ENCODE measurements around the gene SFMBT1.
"Not testable (repeated sequence)": the region's sequence is repeated elsewhere in the genome, so short reads cannot be mapped to it uniquely, and the experiment has no call there.

Gene SFMBT1

GRCh38 chr3:53035825-53036619 lies 9.9 kb downstream of the SFMBT1 start:
- DNase-seq (ENCODE audit: low read depth), result no peak

GRCh38 chr3:53035018-53035417 lies 10.9 kb downstream of the SFMBT1 start:
- not testable (repeated sequence) for DNase-seq (ENCODE audit: low read depth)

GRCh38 chr3:53034411-53034810 lies 11.5 kb downstream of the SFMBT1 start:
- not testable (repeated sequence) for DNase-seq (ENCODE audit: low read depth)

- DNase-seq (ENCODE audit: low read depth), result no peak
Measured at GRCh38 chr3:53032609-53033008, 13.3 kb downstream of the SFMBT1 start.

GRCh38 chr3:53030619-53031449 lies 15.0 kb downstream of the SFMBT1 start:
- DNase-seq (ENCODE audit: low read depth), result no peak

- DNase-seq (ENCODE audit: low read depth), result no peak
Measured at GRCh38 chr3:53028641-53029040, 17.2 kb downstream of the SFMBT1 start.

GRCh38 chr3:53027254-53027844 lies 18.5 kb downstream of the SFMBT1 start:
- DNase-seq (ENCODE audit: low read depth), result no peak

- no peak for DNase-seq (ENCODE audit: low read depth)
Measured at GRCh38 chr3:53026382-53027162, 19.3 kb downstream of the SFMBT1 start.

GRCh38 chr3:53024315-53024714 lies 21.6 kb downstream of the SFMBT1 start:
- DNase-seq (ENCODE audit: low read depth), result no peak

GRCh38 chr3:53023072-53023823 lies 22.6 kb downstream of the SFMBT1 start:
- no peak for DNase-seq (ENCODE audit: low read depth)

GRCh38 chr3:53022647-53023046 lies 23.2 kb downstream of the SFMBT1 start:
- no peak for DNase-seq (ENCODE audit: low read depth)

- DNase-seq (ENCODE audit: low read depth), result peak; percentile 7
Measured at GRCh38 chr3:53016236-53016635, 29.6 kb downstream of the SFMBT1 start.

- DNase-seq (ENCODE audit: low read depth), result no peak
Measured at GRCh38 chr3:53011324-53011723, 34.5 kb downstream of the SFMBT1 start.

GRCh38 chr3:53009826-53010539 lies 35.9 kb downstream of the SFMBT1 start:
- no peak for DNase-seq (ENCODE audit: low read depth)

- DNase-seq (ENCODE audit: low read depth), result no peak
Measured at GRCh38 chr3:53008932-53009331, 36.9 kb downstream of the SFMBT1 start.

GRCh38 chr3:53005854-53006513 lies 39.9 kb downstream of the SFMBT1 start:
- no peak for DNase-seq (ENCODE audit: low read depth)

- no peak for DNase-seq (ENCODE audit: low read depth)
Measured at GRCh38 chr3:53005338-53005737, 40.5 kb downstream of the SFMBT1 start.

GRCh38 chr3:53003320-53003719 lies 42.6 kb downstream of the SFMBT1 start:
- DNase-seq (ENCODE audit: low read depth), result no peak

GRCh38 chr3:52998771-52999513 lies 46.9 kb downstream of the SFMBT1 start:
- DNase-seq (ENCODE audit: low read depth), result no peak

All from stromal cell of bone marrow (primary cell).